Activated CD4-positive, alpha-beta memory T cell treated with anti-CD3 and anti-CD28 coated beads, Interleukin-2, amount 10 ng/mL, durations not matched to agents 7 days and 5 days (primary cell): ENCODE data around the gene TCFL5. TPM values are rescaled to one million over a fixed set of nuclear protein-coding genes. Genes with fewer than 3 reads are reported as not detected.

Source experiments
- CTCF ChIA-PET: fragments of 350-600 bp; sonication (Branson Sonifier 250); formaldehyde crosslinking; loops from one replicate; lab custom pipeline; 2021; ENCODE audit warnings: antibody characterized with exemption, inconsistent platforms; lab: Charles Lee
- POLR2A ChIA-PET: fragments of 350-600 bp; sonication (Branson Sonifier 250); formaldehyde crosslinking; loops from one replicate; lab custom pipeline; 2021; ENCODE audit warnings: antibody characterized with exemption; lab: Charles Lee
- DNase-seq: peaks from one replicate; pipeline ENCODE4 v3.0.0-alpha.2; 2020
- H3K27ac Mint-ChIP-seq: one replicate; pipeline ENCODE4 v1.8.0; 2021; ENCODE audit warnings: mild to moderate bottlenecking, mixed read lengths
- H3K27me3 Mint-ChIP-seq: one replicate; pipeline ENCODE4 v1.8.0; 2021; ENCODE audit warnings: mixed read lengths
- H3K36me3 Mint-ChIP-seq: one replicate; pipeline ENCODE4 v1.8.0; 2021; ENCODE audit warnings: low read depth, mixed read lengths
- H3K4me1 Mint-ChIP-seq: one replicate; pipeline ENCODE4 v1.8.0; 2021; ENCODE audit warnings: mixed read lengths
- H3K4me3 Mint-ChIP-seq: one replicate; pipeline ENCODE4 v1.8.0; 2021; ENCODE audit warnings: mild to moderate bottlenecking, mixed read lengths
- H3K9me3 Mint-ChIP-seq: one replicate; pipeline ENCODE4 v1.8.0; 2021; ENCODE audit warnings: mixed read lengths
- total RNA-seq, 2 experiments: library from RNA; stranded (reverse); gene quantifications; one replicate each; pipeline ENCODE4 v1.2.3, GENCODE V29; 2021

Gene TCFL5
- total RNA-seq, 2 experiments from 2014 or later = 6.0 to 6.2 TPM

- Mint-ChIP-seq H3K4me3 (no peak overlapping the region), H3K9me3 (no peaks in the 10 kb centered on the region), H3K27ac (no peak overlapping the region), H3K27me3 (peaks cover 26% of the 10 kb centered on the region), H3K4me1 (peaks cover 5% of the 10 kb centered on the region), H3K36me3 (no peaks in the 10 kb centered on the region)
- DNase-seq = no peak
- ChIA-PET POLR2A (interaction anchor here (1.6 kb wide), 1 partner anchor 13 kb away, joined by 4 read pairs; the partner anchor contains the start of gene OGFR), CTCF (interaction anchor here (0.9 kb wide), 1 partner anchor 10 kb away, joined by 6 read pairs; no protein-coding TSS in a partner anchor)
Measured at GRCh38 chr20:62817975-62818591, 43.5 kb downstream of the TCFL5 start.

- Mint-ChIP-seq H3K9me3 (no peaks in the 10 kb centered on the region), H3K4me1 (peaks cover 5% of the 10 kb centered on the region), H3K36me3 (peaks cover 6% of the 10 kb centered on the region), H3K4me3 (no peak within 1 kb of the TSS), H3K27me3 (peaks cover 26% of the 10 kb centered on the region), H3K27ac (no peak within 1 kb of the TSS)
- no peak for DNase-seq
- CTCF ChIA-PET = no interaction called here
- POLR2A ChIA-PET = no interaction called here
Measured at GRCh38 chr20:62816884-62817873, 44.4 kb downstream of the TCFL5 start, which contains the start of gene COL9A3. Gene COL9A3 (plus strand): TSS chr20:62817050. CDS start chr20:62817065, 15 bp downstream.

- Mint-ChIP-seq H3K27me3 (peaks cover 26% of the 10 kb centered on the region), H3K4me3 (no peak overlapping the region), H3K9me3 (no peaks in the 10 kb centered on the region), H3K36me3 (peaks cover 11% of the 10 kb centered on the region), H3K27ac (no peak overlapping the region), H3K4me1 (peaks cover 5% of the 10 kb centered on the region)
- no peak for DNase-seq
- ChIA-PET CTCF (no interaction called here), POLR2A (interaction anchor here (1.2 kb wide), 1 partner anchor 76 kb away, joined by 3 read pairs; no protein-coding TSS in a partner anchor)
Measured at GRCh38 chr20:62816031-62816883, 45.4 kb downstream of the TCFL5 start.

- Mint-ChIP-seq H3K4me3 (no peak overlapping the region), H3K27me3 (peaks cover 26% of the 10 kb centered on the region), H3K4me1 (peaks cover 5% of the 10 kb centered on the region), H3K36me3 (peaks cover 14% of the 10 kb centered on the region), H3K9me3 (no peaks in the 10 kb centered on the region), H3K27ac (no peak overlapping the region)
- POLR2A ChIA-PET = interaction anchor here (1.2 to 2.2 kb wide), 3 partner anchors 8 to 75 kb away, joined by 3 to 7 read pairs (median 4); partner anchors contain the start of gene OGFR
- CTCF ChIA-PET = no interaction called here
- DNase-seq = no peak
Measured at GRCh38 chr20:62815066-62815991, 46.3 kb downstream of the TCFL5 start.

- POLR2A ChIA-PET = interaction anchor here (1.3 to 2.2 kb wide), 2 partner anchors 8 to 10 kb away, joined by 4 to 7 read pairs; partner anchors contain the start of gene OGFR
- CTCF ChIA-PET = no interaction called here
- Mint-ChIP-seq H3K36me3 (peaks cover 14% of the 10 kb centered on the region), H3K27ac (no peak overlapping the region), H3K4me3 (no peak overlapping the region), H3K4me1 (peaks cover 5% of the 10 kb centered on the region), H3K9me3 (no peaks in the 10 kb centered on the region), H3K27me3 (peaks cover 24% of the 10 kb centered on the region)
- DNase-seq = no peak
Measured at GRCh38 chr20:62814709-62815065, 46.9 kb downstream of the TCFL5 start.

- Mint-ChIP-seq H3K9me3 (no peaks in the 10 kb centered on the region), H3K4me1 (peaks cover 5% of the 10 kb centered on the region), H3K27ac (no peak overlapping the region), H3K36me3 (peaks cover 20% of the 10 kb centered on the region), H3K27me3 (peaks cover 24% of the 10 kb centered on the region), H3K4me3 (no peak overlapping the region)
- POLR2A ChIA-PET = interaction anchor here (1.3 to 2.2 kb wide), 2 partner anchors 9 kb away, joined by 4 to 7 read pairs; partner anchors contain the start of gene OGFR
- CTCF ChIA-PET = no interaction called here
- no peak for DNase-seq
Measured at GRCh38 chr20:62814060-62814708, 47.4 kb downstream of the TCFL5 start.

- Mint-ChIP-seq H3K4me1 (peaks cover 5% of the 10 kb centered on the region), H3K36me3 (peaks cover 22% of the 10 kb centered on the region), H3K27me3 (peaks cover 24% of the 10 kb centered on the region), H3K4me3 (no peak overlapping the region), H3K27ac (no peak overlapping the region), H3K9me3 (no peaks in the 10 kb centered on the region)
- DNase-seq = no peak
- CTCF ChIA-PET = no interaction called here
- POLR2A ChIA-PET = interaction anchor here (2.2 kb wide), 1 partner anchor 8 kb away, joined by 7 read pairs; the partner anchor contains the start of gene OGFR
Measured at GRCh38 chr20:62813588-62813987, 48.0 kb downstream of the TCFL5 start.

- H3K27ac Mint-ChIP-seq = no peak overlapping the region
- peaks cover 9% of the 10 kb centered on the region for H3K4me1 Mint-ChIP-seq
- peaks cover 18% of the 10 kb centered on the region for H3K27me3 Mint-ChIP-seq
- POLR2A ChIA-PET = no interaction called here
- no peaks in the 10 kb centered on the region for H3K9me3 Mint-ChIP-seq
- CTCF ChIA-PET = no interaction called here
- peaks cover 28% of the 10 kb centered on the region for H3K36me3 Mint-ChIP-seq
- DNase-seq = no peak
- H3K4me3 Mint-ChIP-seq = no peak overlapping the region
Measured at GRCh38 chr20:62812907-62813200, 48.8 kb downstream of the TCFL5 start.

- Mint-ChIP-seq H3K36me3 (peaks cover 30% of the 10 kb centered on the region), H3K4me3 (no peak overlapping the region), H3K27me3 (peaks cover 16% of the 10 kb centered on the region), H3K27ac (no peak overlapping the region), H3K9me3 (no peaks in the 10 kb centered on the region), H3K4me1 (peaks cover 12% of the 10 kb centered on the region)
- DNase-seq = no peak
- POLR2A ChIA-PET = no interaction called here
- CTCF ChIA-PET = no interaction called here
Measured at GRCh38 chr20:62812181-62812906, 49.3 kb downstream of the TCFL5 start.

- Mint-ChIP-seq H3K9me3 (no peaks in the 10 kb centered on the region), H3K4me3 (no peak overlapping the region), H3K4me1 (peaks cover 15% of the 10 kb centered on the region), H3K36me3 (peaks cover 33% of the 10 kb centered on the region), H3K27ac (no peak overlapping the region), H3K27me3 (peaks cover 16% of the 10 kb centered on the region)
- DNase-seq = no peak
- CTCF ChIA-PET = no interaction called here
- POLR2A ChIA-PET = no interaction called here
Measured at GRCh38 chr20:62811720-62812119, 49.9 kb downstream of the TCFL5 start.

GRCh38 chr20:62811320-62811719, 50.3 kb downstream of the TCFL5 start:
- Mint-ChIP-seq H3K36me3 (peaks cover 36% of the 10 kb centered on the region), H3K27ac (no peak overlapping the region), H3K4me1 (peaks cover 19% of the 10 kb centered on the region), H3K9me3 (no peaks in the 10 kb centered on the region), H3K27me3 (peaks cover 14% of the 10 kb centered on the region), H3K4me3 (no peak overlapping the region)
- CTCF ChIA-PET = no interaction called here
- POLR2A ChIA-PET = interaction anchor here (1.3 kb wide), 1 partner anchor 17 kb away, joined by 4 read pairs; no protein-coding TSS in a partner anchor
- no peak for DNase-seq
